IPS-20b (cell line): Measurements from ENCODE around the gene FBXW12.
"Not testable (repeated sequence)": the region's sequence is repeated elsewhere in the genome, so short reads cannot be mapped to it uniquely, and the experiment has no call there.

Experiments used
- H3K27ac ChIP-seq: one replicate; pipeline ENCODE4 v1.5.1; 2013; ENCODE audit warnings: low read length
- H3K27me3 ChIP-seq: 2 replicates; pipeline ENCODE4 v1.6.1; 2013; ENCODE audit warnings: mild to moderate bottlenecking, low read length, inconsistent platforms; ENCODE audit not compliant: insufficient read depth
- H3K36me3 ChIP-seq: 2 replicates; pipeline ENCODE4 v1.6.1; 2013; ENCODE audit warnings: low read depth, mild to moderate bottlenecking, inconsistent platforms, low read length, moderate library complexity; ENCODE audit not compliant: insufficient read depth
- H3K4me1 ChIP-seq: 2 replicates; pipeline ENCODE4 v1.6.1; 2013; ENCODE audit warnings: mild to moderate bottlenecking, control low read depth, inconsistent platforms, low read length, moderate library complexity; ENCODE audit not compliant: insufficient read depth
- H3K4me3 ChIP-seq: 2 replicates; pipeline ENCODE4 v1.5.1; 2013; ENCODE audit warnings: mild to moderate bottlenecking, low read length, inconsistent platforms
- H3K9ac ChIP-seq: 2 replicates; pipeline ENCODE4 v1.6.1; 2013; ENCODE audit warnings: low read depth, mild to moderate bottlenecking, inconsistent platforms, low read length, moderate library complexity
- H3K9me3 ChIP-seq: 2 replicates; pipeline ENCODE4 v1.6.1; 2013; ENCODE audit warnings: mild to moderate bottlenecking, low read depth, low read length, inconsistent platforms; ENCODE audit not compliant: insufficient read depth

FBXW12 gene

GRCh38 chr3:48388966-48389365, 16.9 kb downstream of the FBXW12 start:
- Histone ChIP-seq H3K27me3 (no peaks in the 10 kb centered on the region), H3K9ac (no peak overlapping the region), H3K9me3 (no peaks in the 10 kb centered on the region), H3K27ac (no peak overlapping the region), H3K36me3 (no peaks in the 10 kb centered on the region), H3K4me3 (no peak overlapping the region), H3K4me1 (no peaks in the 10 kb centered on the region)

- Histone ChIP-seq H3K27ac (no peak overlapping the region), H3K4me3 (no peak overlapping the region), H3K36me3 (no peaks in the 10 kb centered on the region), H3K9me3 (no peaks in the 10 kb centered on the region), H3K27me3 (no peaks in the 10 kb centered on the region), H3K9ac (no peak overlapping the region), H3K4me1 (no peaks in the 10 kb centered on the region)
Measured at GRCh38 chr3:48394391-48394790, 22.4 kb downstream of the FBXW12 start.

DNA sequence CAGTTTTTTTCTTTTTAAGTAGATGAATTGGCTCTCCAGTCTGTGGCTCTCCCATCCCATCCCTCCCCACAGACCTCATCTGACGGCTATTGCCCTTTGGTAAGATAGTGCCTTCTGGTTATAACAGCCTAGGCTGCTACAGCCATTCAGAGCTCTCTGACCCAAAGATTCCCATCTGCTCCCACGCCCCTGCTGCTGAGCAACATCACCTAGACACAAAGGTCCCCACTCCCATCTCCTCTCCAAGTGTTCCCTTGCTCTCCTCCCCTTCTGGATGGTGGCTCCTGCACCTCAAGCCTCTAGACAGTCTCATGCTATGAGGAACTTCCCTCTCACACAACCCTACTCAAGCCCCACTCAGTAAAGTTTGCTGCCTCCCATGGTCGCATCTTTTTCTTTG, 23.7 kb downstream of the FBXW12 start:
- H3K27ac ChIP-seq, result no peak overlapping the region
- H3K9me3 ChIP-seq, result no peaks in the 10 kb centered on the region
- no peaks in the 10 kb centered on the region for H3K4me1 ChIP-seq
- H3K36me3 ChIP-seq, result no peaks in the 10 kb centered on the region
- H3K27me3 ChIP-seq, result no peaks in the 10 kb centered on the region
- no peak overlapping the region for H3K9ac ChIP-seq
- H3K4me3 ChIP-seq, result no peak overlapping the region

DNA sequence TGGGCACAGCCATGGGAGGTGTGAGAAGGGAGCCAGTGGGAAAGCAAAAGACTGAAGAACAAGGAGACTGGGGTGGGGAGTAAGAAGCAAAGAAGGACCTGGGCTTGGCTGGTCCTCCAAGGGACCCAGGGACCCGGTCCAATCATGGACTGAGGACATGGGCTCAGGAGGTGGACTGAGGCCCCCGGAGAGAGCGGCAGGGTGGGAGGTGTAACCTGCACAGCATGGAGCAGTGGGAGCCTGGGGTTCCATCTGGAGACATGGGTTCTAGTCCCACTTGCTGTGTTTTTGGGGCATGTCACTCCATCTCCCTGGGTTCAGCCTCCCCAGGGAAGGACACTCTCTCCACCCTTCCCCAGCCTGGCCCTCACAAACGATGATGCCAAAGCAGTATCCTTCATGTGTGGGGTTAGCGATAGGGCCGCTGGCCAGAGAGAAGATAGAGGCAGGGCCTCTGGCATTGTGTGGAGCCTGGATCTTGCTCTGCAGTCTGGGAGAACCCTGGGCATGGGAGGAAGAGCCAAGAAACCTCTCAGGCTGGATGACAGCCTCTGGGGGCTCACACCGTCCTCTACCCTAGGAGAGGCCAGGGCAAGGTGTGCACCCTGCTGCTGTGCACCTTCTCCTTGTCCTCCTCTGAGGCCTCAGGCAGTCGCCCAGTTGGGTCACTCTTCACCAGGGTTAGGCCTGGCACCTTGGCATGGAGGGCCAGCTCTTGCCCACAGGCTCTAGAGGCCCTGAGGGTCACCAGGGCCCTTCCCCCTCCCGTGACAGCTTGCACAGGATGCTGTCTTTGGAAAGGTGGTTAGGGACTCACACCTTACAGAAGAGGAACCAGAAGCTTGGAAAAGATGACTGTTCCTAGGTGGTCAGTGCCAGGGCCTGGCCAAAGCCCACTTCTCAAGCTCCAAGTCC, 26.0 kb downstream of the FBXW12 start:
- Histone ChIP-seq H3K27ac (no peak overlapping the region), H3K27me3 (no peaks in the 10 kb centered on the region), H3K4me3 (no peak overlapping the region), H3K9me3 (no peaks in the 10 kb centered on the region), H3K36me3 (peaks cover 13% of the 10 kb centered on the region; the same call in 1 of the 2 replicates), H3K9ac (no peak overlapping the region), H3K4me1 (no peaks in the 10 kb centered on the region)

GRCh38 chr3:48398701-48399386, 26.8 kb downstream of the FBXW12 start:
- Histone ChIP-seq H3K9ac (no peak overlapping the region), H3K4me3 (no peak overlapping the region), H3K36me3 (peaks cover 21% of the 10 kb centered on the region), H3K4me1 (no peaks in the 10 kb centered on the region), H3K9me3 (no peaks in the 10 kb centered on the region), H3K27me3 (no peaks in the 10 kb centered on the region), H3K27ac (no peak overlapping the region)

- no peak overlapping the region for H3K9ac ChIP-seq
- H3K27ac ChIP-seq, result no peak overlapping the region
- H3K9me3 ChIP-seq, result no peaks in the 10 kb centered on the region
- no peaks in the 10 kb centered on the region for H3K27me3 ChIP-seq
- no peaks in the 10 kb centered on the region for H3K4me1 ChIP-seq
- no peak overlapping the region for H3K4me3 ChIP-seq
- peaks cover 28% of the 10 kb centered on the region for H3K36me3 ChIP-seq
Measured at GRCh38 chr3:48399387-48400172, 27.6 kb downstream of the FBXW12 start.

GRCh38 chr3:48400824-48401433, 28.9 kb downstream of the FBXW12 start:
- Histone ChIP-seq H3K36me3 (peaks cover 42% of the 10 kb centered on the region), H3K9me3 (no peaks in the 10 kb centered on the region), H3K27ac (no peak overlapping the region), H3K9ac (no peak overlapping the region), H3K27me3 (no peaks in the 10 kb centered on the region), H3K4me1 (no peaks in the 10 kb centered on the region), H3K4me3 (no peak overlapping the region)

DNA sequence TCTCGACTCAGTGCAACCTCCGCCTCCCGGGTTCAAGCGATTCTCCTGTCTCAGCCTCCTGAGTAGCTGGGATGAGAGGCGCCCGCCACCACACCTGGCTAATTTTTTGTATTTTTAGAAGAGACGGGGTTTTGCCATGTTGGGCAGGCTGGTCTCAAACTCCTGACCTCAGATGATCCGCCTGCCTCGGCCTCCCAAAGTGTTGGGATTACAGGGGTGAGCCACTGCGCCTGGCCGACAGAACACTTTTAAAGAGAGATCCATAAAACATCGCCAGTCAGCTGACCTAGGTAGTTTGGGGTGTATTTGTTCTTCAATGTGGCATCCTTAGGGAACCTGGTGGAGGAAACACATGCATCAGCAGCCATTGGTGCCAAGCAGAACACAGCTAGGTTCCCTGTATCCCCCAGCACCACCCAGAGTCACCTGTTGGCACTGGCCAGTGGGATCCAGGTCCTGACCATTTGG, 29.4 kb downstream of the FBXW12 start:
- H3K9ac ChIP-seq, H3K27ac ChIP-seq, H3K27me3 ChIP-seq, H3K4me3 ChIP-seq, H3K9me3 ChIP-seq, H3K4me1 ChIP-seq: not testable (repeated sequence)
- H3K36me3 ChIP-seq, result peaks cover 47% of the 10 kb centered on the region

GRCh38 chr3:48402281-48402732, 30.3 kb downstream of the FBXW12 start:
- Histone ChIP-seq H3K27me3 (no peaks in the 10 kb centered on the region), H3K27ac (no peak overlapping the region), H3K4me3 (no peak overlapping the region), H3K9me3 (no peaks in the 10 kb centered on the region), H3K4me1 (no peaks in the 10 kb centered on the region), H3K9ac (no peak overlapping the region), H3K36me3 (peaks cover 55% of the 10 kb centered on the region)

GRCh38 chr3:48402907-48403306, 30.9 kb downstream of the FBXW12 start:
- Histone ChIP-seq H3K9me3 (no peaks in the 10 kb centered on the region), H3K4me3 (no peak overlapping the region), H3K9ac (no peak overlapping the region), H3K27me3 (no peaks in the 10 kb centered on the region), H3K36me3 (peaks cover 61% of the 10 kb centered on the region), H3K27ac (no peak overlapping the region), H3K4me1 (no peaks in the 10 kb centered on the region)
